GM12865 (cell line): Measurements from ENCODE around the gene PHYH.

Experiments used
- DNase-seq: peaks from one replicate; pipeline ENCODE4 v3.0.0; 2010; ENCODE audit warnings: low read depth
- H3K4me3 ChIP-seq: 2 replicates; pipeline ENCODE4 v1.5.1; 2011; ENCODE audit warnings: mild to moderate bottlenecking, low read depth, low read length, control low read depth
- TF ChIP-seq, protein P1 (sequence below): IDR thresholded peaks from 2 replicates; pipeline ENCODE4 v1.5.1; 2011; ENCODE audit warnings: low read length, control low read depth, low read depth, inconsistent platforms; ENCODE audit not compliant: insufficient read depth; ENCODE audit errors: missing control alignments

Gene PHYH

DNA sequence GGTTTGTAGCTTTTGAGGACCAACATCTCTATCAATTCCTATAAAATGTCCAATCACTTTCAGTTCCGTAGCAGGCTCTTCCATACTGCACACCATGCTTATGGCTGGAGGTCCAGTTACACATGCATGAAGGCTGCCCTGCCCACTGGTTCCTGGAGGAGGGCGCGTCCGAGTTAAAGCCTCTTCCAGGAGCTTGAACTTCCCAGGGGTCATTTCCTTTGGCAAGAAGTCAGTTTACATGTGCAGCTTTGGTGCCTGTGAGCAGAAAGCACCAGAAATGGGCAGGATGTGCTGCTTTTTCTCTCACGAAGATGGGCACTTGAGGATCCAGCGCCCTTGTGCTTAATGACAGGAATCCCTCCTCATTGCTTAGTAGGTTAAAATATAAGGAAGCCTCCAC, 17.6 kb upstream of the PHYH start:
- no peak for DNase-seq
- H3K4me3 ChIP-seq: no peak overlapping the region
- TF ChIP-seq, protein P1, sequence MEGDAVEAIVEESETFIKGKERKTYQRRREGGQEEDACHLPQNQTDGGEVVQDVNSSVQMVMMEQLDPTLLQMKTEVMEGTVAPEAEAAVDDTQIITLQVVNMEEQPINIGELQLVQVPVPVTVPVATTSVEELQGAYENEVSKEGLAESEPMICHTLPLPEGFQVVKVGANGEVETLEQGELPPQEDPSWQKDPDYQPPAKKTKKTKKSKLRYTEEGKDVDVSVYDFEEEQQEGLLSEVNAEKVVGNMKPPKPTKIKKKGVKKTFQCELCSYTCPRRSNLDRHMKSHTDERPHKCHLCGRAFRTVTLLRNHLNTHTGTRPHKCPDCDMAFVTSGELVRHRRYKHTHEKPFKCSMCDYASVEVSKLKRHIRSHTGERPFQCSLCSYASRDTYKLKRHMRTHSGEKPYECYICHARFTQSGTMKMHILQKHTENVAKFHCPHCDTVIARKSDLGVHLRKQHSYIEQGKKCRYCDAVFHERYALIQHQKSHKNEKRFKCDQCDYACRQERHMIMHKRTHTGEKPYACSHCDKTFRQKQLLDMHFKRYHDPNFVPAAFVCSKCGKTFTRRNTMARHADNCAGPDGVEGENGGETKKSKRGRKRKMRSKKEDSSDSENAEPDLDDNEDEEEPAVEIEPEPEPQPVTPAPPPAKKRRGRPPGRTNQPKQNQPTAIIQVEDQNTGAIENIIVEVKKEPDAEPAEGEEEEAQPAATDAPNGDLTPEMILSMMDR: no peak

DNA sequence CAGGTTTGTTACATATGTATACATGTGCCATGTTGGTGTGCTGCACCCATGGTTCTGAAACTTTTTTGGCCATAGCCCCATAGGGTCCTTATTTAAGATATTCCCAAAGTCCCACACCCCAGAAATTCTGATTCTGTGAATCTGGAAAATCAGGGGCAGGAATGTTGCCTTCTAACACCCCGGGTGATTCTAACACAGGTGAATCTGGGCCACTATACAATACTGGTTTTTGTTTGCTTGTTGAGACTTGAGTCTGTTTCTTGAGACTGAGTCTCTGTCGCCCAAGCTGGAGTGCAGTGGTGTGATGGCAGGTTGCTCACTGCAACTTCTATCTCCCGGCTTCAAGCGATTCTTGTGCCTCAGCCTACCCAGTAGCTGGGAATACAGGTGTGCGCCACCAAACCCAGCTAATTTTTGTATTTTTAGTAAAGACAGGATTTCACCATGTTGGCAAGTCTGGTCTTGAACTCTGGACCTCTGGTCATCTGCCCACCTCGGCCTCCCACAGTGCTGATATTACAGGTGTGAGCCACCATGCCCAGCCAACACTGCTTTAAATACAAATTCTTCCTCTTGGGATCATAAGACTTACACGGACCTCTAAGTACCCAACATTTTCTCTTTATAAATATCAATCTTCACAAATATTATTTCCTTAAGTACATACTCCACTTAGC, 16.9 kb upstream of the PHYH start:
- no peak overlapping the region for H3K4me3 ChIP-seq
- TF ChIP-seq, protein P1: no peak
- no peak for DNase-seq

DNA sequence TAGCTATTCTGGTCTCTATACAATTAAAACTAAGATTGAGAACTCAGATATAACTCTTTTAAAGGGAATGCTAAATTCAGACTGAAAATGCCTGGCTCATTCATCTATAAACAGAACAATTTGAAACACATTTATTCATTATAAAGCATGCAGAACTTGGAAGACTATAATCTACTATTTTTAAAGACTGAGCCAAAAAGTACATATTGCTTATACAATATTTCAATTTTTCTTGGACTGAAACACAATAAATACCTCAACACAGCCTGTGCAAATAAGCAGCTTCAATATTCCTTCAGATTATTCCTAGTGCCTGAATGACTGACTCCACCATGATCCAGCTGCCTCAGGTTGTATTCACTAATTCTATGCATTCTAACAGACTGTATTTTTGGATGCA, 15.5 kb upstream of the PHYH start:
- TF ChIP-seq, protein P1: no peak
- DNase-seq: no peak
- H3K4me3 ChIP-seq: no peak overlapping the region

DNA sequence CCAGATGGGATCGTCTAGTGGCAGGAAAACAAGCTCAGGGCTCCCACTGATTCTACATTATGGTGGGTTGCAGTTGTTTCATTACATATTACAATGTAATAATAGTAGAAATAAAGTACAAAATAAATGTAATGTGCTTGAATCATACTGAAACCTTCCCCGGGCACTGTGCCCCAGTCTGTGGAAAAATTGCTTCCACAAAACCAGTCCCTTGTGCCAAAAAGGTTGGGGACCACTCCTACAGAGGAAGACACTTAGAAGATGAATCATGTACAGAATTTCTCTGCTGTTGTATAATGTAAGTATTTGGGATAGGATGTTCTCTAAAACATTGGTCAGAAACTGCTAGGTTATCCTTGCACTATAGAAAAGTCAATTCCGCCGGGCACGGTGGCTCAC, 11.3 kb upstream of the PHYH start:
- TF ChIP-seq, protein P1: no peak
- DNase-seq: no peak
- H3K4me3 ChIP-seq: no peak overlapping the region

DNA sequence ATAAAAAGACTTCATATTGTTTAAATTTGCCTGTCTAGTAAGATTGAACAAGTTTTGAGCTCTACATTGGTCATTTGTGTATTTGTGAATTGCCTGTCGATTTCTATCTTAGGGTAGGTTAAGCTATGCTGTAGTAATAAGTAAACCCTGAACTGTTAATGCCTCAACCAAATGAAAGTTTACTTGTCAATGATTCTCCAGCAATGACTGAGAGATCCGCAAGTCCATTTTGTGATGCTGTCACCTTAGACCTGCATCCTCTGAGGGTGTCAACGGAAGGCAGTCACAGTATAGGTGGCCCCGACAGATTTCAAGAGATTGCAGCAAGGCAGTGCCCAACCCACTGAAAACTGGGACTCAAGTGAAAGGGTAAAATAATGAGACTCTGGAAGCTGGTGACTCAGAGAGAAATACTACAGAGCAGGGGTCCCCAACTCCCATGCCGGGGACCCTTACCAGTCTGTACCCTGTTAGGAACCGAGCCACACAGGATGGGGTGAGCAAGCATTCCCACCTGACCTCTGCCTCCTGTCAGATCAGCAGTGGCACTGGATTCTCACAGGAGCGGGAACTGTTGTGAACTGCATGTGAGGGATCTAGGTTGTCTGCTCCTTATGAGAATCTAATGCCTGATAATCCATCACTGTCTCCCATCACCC, 10.8 kb upstream of the PHYH start:
- no peak overlapping the region for H3K4me3 ChIP-seq
- DNase-seq: no peak
- TF ChIP-seq, protein P1: no peak

DNA sequence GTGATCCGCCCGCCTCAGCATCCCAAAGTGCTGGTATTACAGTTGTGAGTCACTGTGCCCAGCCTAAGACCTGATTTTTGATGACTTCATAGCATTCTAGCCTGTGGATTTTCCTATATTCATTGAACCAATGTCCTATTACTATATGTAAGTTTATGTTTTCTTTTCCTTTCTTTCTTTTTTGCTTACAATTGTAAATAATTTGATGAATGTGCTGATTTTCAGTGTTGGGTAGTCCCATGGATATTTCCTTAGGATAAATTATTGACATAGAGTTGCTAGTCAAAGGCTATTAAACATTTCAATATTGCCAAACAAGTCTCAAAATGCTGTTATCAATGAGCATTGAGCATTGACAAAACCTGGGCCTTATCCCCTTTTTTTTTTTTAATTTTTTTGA, 9.9 kb upstream of the PHYH start:
- TF ChIP-seq, protein P1: no peak
- no peak overlapping the region for H3K4me3 ChIP-seq
- no peak for DNase-seq

DNA sequence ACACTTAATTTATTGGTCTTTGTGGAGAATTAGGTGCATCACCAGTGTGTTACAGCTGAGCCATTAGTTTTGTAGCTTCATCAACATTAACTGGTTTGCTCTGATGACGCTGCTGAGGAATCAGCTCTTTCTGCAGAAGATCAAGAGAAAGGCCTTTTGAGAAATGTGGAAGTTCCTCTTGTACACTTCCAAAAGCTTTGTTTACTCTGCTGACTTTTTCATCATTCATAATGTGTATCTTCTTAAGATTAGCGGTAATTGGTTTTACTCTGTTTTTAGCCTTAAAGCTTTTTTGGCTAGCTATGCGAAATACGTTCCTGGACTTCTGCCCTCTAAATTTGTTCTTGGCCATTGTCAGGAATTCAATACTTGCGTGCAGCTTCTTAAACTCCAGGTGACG, 8.2 kb upstream of the PHYH start:
- TF ChIP-seq, protein P1: no peak
- DNase-seq: no peak
- no peak overlapping the region for H3K4me3 ChIP-seq
